DOHH2 (cell line): ENCODE results near the gene EPB41L4B.

Experiments
- EZH2phosphoT487 ChIP-seq: fragments of 200-600 bp; sonication (generic); IDR thresholded peaks from 2 replicates; pipeline ENCODE4 v1.6.1; 2017; ENCODE audit warnings: borderline replicate concordance, mild to moderate bottlenecking, antibody characterized with exemption, low read length, moderate library complexity, mixed read lengths
- TF ChIP-seq, protein P1 (sequence below): fragments of 200-600 bp; sonication (generic); IDR thresholded peaks from one replicate; pipeline ENCODE4 v1.5.1; 2014; ENCODE audit warnings: antibody characterized with exemption, mild to moderate bottlenecking, low read depth, low read length; ENCODE audit not compliant: poor library complexity, severe bottlenecking

DNA sequence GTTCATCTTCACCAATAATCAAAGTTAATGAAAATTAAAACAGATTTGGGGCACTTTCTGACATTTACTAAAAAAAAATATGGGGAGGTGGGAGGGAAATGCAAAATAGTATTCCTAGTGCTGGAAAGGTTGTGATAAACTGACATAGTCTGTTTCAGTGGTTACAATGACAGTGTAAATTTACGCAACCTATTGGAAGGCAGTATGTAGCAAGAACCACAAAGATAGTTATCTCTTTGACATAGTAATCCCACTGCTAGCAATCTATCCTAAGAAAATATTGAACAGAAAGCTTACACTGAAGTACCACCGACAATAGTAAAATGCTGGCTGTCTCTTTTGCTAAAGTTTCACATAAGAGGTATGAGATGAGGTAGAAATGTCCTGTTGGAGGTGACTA lies 15.1 kb upstream of the EPB41L4B start:
- TF ChIP-seq, protein P1, sequence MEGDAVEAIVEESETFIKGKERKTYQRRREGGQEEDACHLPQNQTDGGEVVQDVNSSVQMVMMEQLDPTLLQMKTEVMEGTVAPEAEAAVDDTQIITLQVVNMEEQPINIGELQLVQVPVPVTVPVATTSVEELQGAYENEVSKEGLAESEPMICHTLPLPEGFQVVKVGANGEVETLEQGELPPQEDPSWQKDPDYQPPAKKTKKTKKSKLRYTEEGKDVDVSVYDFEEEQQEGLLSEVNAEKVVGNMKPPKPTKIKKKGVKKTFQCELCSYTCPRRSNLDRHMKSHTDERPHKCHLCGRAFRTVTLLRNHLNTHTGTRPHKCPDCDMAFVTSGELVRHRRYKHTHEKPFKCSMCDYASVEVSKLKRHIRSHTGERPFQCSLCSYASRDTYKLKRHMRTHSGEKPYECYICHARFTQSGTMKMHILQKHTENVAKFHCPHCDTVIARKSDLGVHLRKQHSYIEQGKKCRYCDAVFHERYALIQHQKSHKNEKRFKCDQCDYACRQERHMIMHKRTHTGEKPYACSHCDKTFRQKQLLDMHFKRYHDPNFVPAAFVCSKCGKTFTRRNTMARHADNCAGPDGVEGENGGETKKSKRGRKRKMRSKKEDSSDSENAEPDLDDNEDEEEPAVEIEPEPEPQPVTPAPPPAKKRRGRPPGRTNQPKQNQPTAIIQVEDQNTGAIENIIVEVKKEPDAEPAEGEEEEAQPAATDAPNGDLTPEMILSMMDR, result no peak
- no peak for TF ChIP-seq EZH2phosphoT487
